HG02610 (cell line): ENCODE measurements around the gene CIROP.

Experiments used
- ATAC-seq: cut with Tn5 transposase; IDR thresholded peaks from one replicate; pipeline ENCODE4 v1.9.1; 2021; ENCODE audit warnings: mild to moderate bottlenecking, moderate library complexity; ENCODE audit not compliant: unreplicated experiment

The CIROP gene

GRCh38 chr14:23104591-23105347 lies at the start of gene CIROP:
Gene CIROP, minus strand, starts transcription at chr14:23104989. Its CDS starts 69 bp downstream, at chr14:23104920.
- ATAC-seq: no peak

- ATAC-seq: no peak
Observed at GRCh38 chr14:23153851-23154796, 49.3 kb upstream of the CIROP start.

GRCh38 chr14:23151342-23151741 lies 46.6 kb upstream of the CIROP start:
- ATAC-seq: no peak

DNA sequence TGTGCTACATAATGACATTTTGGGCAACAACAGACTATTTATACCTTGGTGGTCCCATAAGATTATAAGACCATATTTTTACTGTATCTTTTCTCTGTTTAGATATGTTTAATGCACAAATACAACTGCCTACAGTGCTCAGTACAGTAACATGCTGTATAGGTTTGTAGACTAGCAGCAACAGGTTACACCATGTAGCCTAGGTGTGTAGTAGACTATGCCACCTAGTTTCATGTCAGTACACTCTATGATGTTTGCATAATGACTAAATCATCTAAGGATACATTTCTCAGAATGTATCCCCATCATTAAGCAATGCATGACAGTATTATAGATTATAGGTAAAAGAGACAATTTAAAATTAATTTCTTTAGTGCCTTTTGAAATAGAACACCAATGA lies 45.0 kb upstream of the CIROP start:
- ATAC-seq: no peak

DNA sequence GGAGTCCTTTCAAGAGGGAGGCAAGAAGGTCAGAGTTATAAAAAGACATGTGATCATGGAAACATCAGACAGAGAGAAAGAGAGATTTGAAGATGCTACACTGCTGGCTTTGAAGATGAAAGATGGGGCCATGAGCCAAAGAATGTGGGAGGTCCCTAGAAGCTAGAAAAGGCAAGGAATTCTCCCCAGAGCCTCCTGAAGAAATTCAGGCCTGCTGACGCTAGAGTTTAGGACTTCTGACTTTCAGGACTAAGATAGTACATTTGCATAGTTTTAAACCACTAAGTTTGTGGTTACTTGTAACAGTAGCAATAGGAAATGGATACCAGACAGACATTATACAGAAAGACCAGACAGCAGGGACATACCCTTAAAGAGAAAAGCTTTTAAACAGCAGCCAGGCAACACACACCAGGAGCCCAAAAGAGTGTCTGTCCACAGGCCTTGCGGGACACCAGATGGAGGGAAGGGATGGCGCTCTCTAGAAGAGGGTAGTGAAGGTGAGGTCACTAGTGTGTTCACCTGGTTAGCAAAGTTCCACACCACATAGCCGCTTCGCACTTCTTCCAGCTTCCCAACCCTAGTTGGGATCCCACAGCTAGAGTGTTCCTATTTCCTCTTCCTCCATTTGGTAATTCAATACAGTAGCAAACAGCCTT lies 43.9 kb upstream of the CIROP start:
- no peak for ATAC-seq

GRCh38 chr14:23147676-23148075 lies 42.9 kb upstream of the CIROP start:
- ATAC-seq: no peak

DNA sequence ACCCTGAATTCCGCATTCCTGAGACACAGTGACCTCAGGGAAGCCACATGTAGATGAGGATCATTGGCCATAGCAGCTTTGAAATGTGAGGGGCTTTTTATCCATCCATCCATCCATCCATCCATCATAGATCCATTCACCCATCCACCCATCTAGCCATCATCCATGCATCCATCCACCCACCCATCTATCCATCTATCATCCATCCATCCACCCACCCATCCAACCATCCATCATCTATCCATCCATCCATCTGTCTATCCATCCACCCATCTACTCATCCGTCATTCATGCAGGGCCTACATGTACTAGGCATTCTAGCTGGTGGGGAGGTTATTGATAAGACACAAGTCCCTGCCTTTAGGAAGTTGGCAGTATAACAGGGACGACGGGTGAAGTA lies 42.2 kb upstream of the CIROP start:
- ATAC-seq: no peak

DNA sequence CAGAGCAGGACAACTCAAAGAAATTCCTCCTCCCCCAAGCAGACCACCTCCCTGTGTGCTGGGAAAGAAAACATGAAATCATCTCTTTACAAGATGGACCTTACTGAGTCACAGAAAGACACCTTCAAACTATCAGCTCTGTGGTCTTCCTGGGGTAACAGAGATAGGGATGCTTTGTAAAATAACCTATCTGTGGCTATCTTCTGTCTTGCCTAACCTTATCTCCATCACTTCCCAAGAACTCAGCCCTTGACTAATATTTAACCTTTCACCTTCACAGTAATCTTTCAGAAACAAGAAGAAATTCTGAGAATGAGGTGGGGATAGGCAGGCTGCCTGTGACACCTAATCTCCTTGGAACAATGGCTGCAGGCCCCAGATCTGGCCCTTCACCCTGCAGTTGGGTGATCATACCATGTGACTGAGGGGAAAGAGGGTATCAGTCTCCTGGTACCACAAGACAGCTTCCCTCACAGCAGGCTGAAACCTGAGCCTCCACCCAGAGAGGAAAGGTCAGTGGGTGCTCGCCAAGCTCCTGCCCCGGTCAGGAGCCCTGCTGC lies 41.6 kb upstream of the CIROP start:
- ATAC-seq: no peak

GRCh38 chr14:23145794-23146350 lies 41.1 kb upstream of the CIROP start:
- no peak for ATAC-seq

DNA sequence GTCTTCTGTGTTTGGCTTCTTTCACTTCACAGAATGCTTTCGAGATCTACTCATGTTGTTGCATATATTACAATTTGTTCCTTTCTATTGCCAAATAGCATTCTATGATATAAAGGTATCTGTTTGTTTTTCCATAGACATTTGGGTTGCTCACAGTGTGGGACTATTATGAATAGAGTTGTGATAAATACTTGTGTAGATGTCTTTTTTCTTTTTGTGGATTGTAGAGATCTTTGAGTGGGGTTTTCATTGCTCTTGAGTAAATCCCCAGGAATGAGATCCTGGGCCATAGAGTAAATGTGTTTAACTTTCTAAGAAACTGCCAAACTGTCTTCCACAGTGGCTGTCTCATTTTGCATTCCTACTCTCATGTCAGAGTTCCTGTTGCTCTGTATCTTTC lies 39.1 kb upstream of the CIROP start:
- ATAC-seq: no peak

- no peak for ATAC-seq
Observed at GRCh38 chr14:23142826-23143225, 38.0 kb upstream of the CIROP start.

- no peak for ATAC-seq
Observed at GRCh38 chr14:23141706-23142444, 37.1 kb upstream of the CIROP start.

DNA sequence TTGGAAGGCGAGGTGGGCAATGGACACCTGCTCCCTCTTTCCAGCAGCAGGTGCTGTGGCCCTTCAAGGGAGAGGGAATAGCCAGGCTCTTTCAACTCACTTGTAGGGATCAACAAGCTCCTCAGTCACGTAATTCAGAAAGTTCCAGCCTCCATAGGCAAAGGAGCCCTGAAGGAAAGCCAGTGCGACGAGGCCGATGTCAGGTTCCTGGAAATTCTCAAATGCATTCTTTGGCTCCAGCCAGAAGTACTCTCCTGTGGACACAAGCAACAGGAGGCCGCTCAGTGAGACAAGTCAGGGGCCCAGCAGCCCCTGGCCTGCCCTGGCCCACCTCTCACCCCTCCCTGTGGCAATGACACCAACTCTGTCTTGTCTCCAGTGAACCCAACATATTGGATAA lies 35.6 kb upstream of the CIROP start:
- ATAC-seq: no peak

- ATAC-seq: no peak
Observed at GRCh38 chr14:23139874-23140273, 35.1 kb upstream of the CIROP start.

DNA sequence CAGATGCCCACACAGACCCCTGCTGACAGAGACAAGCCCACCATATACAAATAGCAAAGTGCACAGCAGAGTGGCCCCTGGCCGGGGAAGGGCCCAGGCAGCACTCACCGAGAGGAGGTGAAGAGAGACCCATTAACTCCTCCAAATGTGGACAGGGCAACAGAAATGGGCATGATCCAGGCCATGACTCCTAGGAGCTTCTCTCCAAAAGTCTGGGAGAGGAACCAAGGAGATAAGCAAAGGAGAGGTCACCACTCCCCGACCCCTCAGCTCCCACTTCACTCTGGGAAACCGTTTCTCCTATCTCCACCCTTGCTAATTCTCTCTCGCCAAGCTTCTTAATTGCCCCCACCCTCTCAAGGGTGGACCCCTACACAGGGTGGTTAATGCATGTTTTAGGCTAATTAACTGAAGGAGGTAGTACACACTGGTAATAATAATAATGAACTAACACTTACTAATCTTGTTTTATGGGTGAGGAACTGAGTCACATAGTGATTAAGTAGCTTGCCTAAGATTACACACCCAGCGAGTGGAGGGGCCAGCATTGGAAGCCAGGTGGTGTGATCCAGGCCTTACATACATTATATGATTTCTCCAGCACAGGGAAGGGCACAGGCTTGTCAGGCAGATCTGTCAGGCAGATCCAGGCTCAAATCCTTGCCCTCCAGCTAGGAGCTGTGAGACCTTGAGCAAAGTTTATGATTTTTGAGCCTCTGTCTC lies 33.2 kb upstream of the CIROP start:
- no peak for ATAC-seq

DNA sequence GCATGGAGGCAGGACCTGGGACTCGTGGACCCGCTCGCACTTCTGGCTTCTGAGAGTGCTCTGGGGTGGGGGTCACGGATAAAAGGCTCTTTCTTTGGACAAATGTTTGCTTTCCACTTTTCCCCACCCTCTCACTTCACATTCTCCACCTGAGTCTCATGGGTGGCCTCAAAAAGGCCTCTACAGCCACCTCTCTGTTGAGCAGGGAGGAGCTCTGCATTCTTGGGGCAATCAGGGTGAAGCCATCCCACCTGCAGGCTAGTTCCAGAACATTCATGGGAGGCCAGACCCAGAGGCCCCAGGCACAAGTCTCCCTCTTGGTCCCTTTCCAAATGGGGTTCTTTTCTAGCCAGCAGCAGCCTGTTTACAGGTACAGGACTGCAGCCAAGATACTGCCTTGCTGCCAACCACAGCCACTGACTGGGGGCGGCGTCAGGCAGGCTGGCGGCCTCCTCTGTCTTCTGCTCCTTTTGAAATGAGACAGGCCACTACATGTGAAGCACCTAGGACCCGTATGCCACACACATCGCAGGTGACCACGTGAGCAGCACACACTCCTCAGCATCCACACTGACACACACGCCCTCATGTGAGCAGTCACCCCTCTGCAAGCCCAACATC lies 32.5 kb upstream of the CIROP start:
- no peak for ATAC-seq

GRCh38 chr14:23136566-23137133 lies 31.9 kb upstream of the CIROP start:
- ATAC-seq: no peak

DNA sequence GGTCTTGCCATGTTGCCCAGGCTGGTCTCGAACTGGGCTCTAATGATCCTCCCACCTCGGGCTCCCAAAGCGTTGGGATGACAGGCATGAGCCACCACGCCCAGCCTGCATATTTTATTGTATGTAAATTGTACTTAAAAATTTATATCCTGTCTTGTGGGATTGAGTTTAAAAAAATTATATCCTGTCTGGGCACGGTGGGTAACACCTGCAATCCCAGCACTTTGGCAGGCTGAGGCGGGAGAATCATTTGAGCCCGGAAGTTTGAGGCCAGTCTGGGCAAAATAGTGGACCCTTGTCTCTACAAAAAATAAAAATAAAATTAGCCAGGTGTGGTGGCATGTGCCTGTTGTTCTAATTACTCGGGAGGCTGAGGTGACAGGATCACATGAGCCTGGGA lies 28.2 kb upstream of the CIROP start:
- ATAC-seq: no peak

GRCh38 chr14:23131482-23131881 lies 26.7 kb upstream of the CIROP start:
- ATAC-seq: no peak
